HepG2 (cell line): Measurements from ENCODE around the gene SURF2. TPM values are rescaled to one million over a fixed set of nuclear protein-coding genes. Genes with fewer than 3 reads are reported as not detected.

ENCODE experiments used
- ESRRA ChIP-seq: sonication (generic); formaldehyde crosslinking; IDR thresholded peaks from 2 replicates; pipeline ENCODE4 v1.5.1; 2020; ENCODE audit warnings: mild to moderate bottlenecking, low read depth, missing genetic modification reagents
- HOXD1 ChIP-seq: sonication (generic); formaldehyde crosslinking; IDR thresholded peaks from 2 replicates; pipeline ENCODE4 v1.5.0; 2020; ENCODE audit warnings: missing genetic modification reagents
- KMT2B ChIP-seq: IDR thresholded peaks from 2 replicates; pipeline ENCODE4 v1.6.1; 2016; ENCODE audit warnings: missing genetic modification reagents, missing compliant biosample characterization
- RBM22 ChIP-seq: fragments of 200-400 bp; formaldehyde crosslinking; optimal IDR thresholded peaks from 2 replicates; pipeline ENCODE3; 2017; ENCODE audit warnings: mild to moderate bottlenecking, low read length, moderate library complexity
- SP140L ChIP-seq: sonication (generic); formaldehyde crosslinking; IDR thresholded peaks from 2 replicates; pipeline ENCODE4 v1.4.0; 2020; ENCODE audit warnings: missing genetic modification reagents, borderline replicate concordance
- TRIM22 ChIP-seq: fragments of 450-650 bp; IDR thresholded peaks from 2 replicates; pipeline ENCODE4 v1.6.1; 2017
- U2AF1 ChIP-seq: fragments of 200-400 bp; formaldehyde crosslinking; optimal IDR thresholded peaks from 2 replicates; pipeline ENCODE3; 2017; ENCODE audit warnings: mild to moderate bottlenecking, low read depth, low read length
- XRCC5 ChIP-seq: fragments of 200-400 bp; formaldehyde crosslinking; optimal IDR thresholded peaks from 2 replicates; pipeline ENCODE3; 2017; ENCODE audit warnings: mild to moderate bottlenecking, low read length
- ZNF235 ChIP-seq: sonication (generic); formaldehyde crosslinking; IDR thresholded peaks from 2 replicates; pipeline ENCODE4 v1.8.1; 2023; ENCODE audit warnings: mild to moderate bottlenecking, missing genetic modification reagents, borderline replicate concordance
- ZNF256 ChIP-seq: sonication (generic); formaldehyde crosslinking; conservative IDR thresholded peaks from 2 replicates; pipeline ENCODE4 v1.4.0; 2020; ENCODE audit warnings: missing genetic modification reagents
- ZNF557 ChIP-seq: sonication (generic); formaldehyde crosslinking; IDR thresholded peaks from 2 replicates; pipeline ENCODE4 v1.4.0; 2020; ENCODE audit warnings: missing genetic modification reagents
- polyA plus RNA-seq, 8 experiments: library from polyadenylated mRNA; depleted of rRNA in 3 of 8; stranded (reverse) in 7 of 8; unstranded in 1 of 8; fragments of >200 nt; fragmentation: Illumina TruSeq in 4 of 8; extraction: Trizol in 4 of 8; gene quantifications; 2 replicates each; pipeline versions ENCODE4 v1.2.1 to v1.2.3, GENCODE V29; 2011 to 2016; ENCODE audit warnings: low read depth in 4 of 8, missing spikeins in 1 of 8, mixed read lengths in 1 of 8; ENCODE audit not compliant: insufficient read depth in 1 of 8
- total RNA-seq, 5 experiments: library from RNA; depleted of rRNA; stranded (reverse); fragments of >200 nt; fragmentation: Illumina TruSeq; extraction: Trizol; gene quantifications; 2 replicates each; pipeline ENCODE4 v1.2.3, GENCODE V29; 2016; ENCODE audit warnings: low read depth in 1 of 5
- TF ChIP-seq, protein P1 (sequence below): sonication (generic); formaldehyde crosslinking; IDR thresholded peaks from one replicate; pipeline ENCODE4 v1.5.1; 2020; ENCODE audit warnings: mild to moderate bottlenecking, missing genetic modification reagents; ENCODE audit errors: not compliant biosample characterization
- TF ChIP-seq, protein P2 (sequence below): sonication (generic); formaldehyde crosslinking; IDR thresholded peaks from 2 replicates; pipeline ENCODE4 v1.8.1; 2023; ENCODE audit warnings: mild to moderate bottlenecking, moderate library complexity, missing genetic modification reagents
- TF ChIP-seq, protein P3 (sequence below): IDR thresholded peaks from 2 replicates; pipeline ENCODE4 v1.6.1; 2016; ENCODE audit warnings: missing biosample characterization, missing genetic modification reagents, low read depth
- TF ChIP-seq, protein P4 (sequence below): sonication (generic); formaldehyde crosslinking; IDR thresholded peaks from 2 replicates; pipeline ENCODE4 v1.8.0; 2022; ENCODE audit warnings: missing genetic modification reagents, mild to moderate bottlenecking, inconsistent platforms, borderline replicate concordance

Gene SURF2
- total and polyA plus RNA-seq, 2 of the 13 experiments (the other 11 are each of a cell fraction or from before 2014, with no cell fraction given): 6.3 to 13.6 TPM

DNA sequence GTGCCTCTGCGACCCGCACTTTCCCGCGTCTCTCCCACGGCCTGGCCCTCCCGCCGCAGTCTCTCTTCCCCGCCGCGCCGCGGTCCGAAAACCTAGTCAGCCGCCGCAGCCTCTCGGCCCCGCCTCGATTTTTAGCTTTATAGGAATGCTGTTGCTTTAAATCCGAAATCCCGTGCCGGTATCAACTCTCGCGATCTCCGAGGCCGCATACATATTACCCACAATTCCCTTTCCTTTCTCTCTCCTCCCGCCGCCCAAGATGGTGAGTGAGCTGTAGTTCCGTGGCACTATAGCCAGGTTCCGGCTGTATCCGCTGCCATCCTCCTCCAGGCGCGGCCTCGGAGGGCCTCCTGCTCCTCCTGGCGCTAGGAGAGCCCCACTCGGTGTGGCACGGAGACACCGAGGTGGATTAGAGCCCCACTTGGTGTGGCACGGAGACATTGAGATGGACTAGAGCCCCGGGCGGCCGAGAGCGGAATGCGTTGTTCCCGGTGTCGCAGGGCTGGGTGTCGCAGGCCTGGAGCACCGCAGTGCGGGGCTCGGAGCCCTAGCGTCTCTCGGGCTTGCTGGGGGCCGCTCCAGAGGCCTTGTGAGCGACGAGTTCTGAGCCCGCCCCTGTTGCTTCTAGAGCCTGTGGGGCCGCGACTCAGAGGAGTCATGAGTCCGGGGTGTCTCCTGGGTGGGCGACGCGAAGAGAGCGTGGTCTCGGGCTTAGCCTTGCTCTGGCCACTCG, 8.2 kb upstream of the SURF2 start, which contains the start of the genes MED22 and RPL7A (continued):
- TF ChIP-seq, protein P1, sequence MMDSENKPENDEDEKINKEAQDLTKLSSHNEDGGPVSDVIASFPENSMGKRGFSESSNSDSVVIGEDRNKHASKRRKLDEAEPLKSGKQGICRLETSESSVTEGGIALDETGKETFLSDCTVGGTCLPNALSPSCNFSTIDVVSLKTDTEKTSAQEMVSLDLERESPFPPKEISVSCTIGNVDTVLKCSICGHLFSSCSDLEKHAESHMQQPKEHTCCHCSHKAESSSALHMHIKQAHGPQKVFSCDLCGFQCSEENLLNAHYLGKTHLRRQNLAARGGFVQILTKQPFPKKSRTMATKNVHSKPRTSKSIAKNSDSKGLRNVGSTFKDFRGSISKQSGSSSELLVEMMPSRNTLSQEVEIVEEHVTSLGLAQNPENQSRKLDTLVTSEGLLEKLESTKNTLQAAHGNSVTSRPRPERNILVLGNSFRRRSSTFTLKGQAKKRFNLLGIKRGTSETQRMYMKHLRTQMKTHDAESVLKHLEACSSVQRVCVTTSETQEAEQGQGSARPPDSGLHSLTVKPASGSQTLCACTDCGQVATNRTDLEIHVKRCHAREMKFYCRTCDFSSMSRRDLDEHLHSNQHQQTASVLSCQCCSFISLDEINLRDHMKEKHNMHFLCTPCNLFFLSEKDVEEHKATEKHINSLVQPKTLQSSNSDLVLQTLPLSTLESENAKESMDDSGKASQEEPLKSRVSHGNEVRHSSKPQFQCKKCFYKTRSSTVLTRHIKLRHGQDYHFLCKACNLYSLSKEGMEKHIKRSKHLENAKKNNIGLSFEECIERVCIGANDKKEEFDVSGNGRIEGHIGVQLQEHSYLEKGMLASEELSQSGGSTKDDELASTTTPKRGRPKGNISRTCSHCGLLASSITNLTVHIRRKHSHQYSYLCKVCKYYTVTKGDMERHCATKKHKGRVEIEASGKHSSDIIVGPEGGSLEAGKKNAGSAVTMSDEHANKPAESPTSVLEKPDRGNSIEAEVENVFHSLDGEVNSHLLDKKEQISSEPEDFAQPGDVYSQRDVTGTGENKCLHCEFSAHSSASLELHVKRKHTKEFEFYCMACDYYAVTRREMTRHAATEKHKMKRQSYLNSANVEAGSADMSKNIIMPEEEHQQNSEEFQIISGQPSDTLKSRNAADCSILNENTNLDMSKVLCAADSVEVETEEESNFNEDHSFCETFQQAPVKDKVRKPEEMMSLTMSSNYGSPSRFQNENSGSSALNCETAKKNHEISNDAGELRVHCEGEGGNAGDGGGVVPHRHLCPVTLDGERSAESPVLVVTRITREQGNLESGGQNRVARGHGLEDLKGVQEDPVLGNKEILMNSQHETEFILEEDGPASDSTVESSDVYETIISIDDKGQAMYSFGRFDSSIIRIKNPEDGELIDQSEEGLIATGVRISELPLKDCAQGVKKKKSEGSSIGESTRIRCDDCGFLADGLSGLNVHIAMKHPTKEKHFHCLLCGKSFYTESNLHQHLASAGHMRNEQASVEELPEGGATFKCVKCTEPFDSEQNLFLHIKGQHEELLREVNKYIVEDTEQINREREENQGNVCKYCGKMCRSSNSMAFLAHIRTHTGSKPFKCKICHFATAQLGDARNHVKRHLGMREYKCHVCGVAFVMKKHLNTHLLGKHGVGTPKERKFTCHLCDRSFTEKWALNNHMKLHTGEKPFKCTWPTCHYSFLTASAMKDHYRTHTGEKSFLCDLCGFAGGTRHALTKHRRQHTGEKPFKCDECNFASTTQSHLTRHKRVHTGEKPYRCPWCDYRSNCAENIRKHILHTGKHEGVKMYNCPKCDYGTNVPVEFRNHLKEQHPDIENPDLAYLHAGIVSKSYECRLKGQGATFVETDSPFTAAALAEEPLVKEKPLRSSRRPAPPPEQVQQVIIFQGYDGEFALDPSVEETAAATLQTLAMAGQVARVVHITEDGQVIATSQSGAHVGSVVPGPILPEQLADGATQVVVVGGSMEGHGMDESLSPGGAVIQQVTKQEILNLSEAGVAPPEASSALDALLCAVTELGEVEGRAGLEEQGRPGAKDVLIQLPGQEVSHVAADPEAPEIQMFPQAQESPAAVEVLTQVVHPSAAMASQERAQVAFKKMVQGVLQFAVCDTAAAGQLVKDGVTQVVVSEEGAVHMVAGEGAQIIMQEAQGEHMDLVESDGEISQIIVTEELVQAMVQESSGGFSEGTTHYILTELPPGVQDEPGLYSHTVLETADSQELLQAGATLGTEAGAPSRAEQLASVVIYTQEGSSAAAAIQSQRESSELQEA: peak; percentile 30
- TF ChIP-seq, protein P2, sequence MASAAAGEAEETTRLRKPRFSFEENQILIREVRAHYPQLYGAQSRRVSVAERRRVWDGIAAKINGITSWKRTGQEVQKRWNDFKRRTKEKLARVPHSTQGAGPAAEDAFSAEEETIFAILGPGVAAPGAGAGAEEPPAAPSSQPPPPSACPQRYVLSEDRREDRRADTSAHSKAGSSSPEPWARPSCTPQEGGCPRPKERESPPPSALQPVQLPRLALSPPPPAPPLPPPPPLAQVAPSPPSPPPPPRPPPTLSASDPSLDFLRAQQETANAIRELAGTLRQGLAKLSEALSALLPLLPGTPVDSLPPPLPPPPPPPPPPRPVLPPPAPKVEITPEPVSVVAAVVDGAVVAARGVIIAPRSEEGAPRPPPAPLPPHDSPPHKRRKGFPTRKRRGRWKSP (CRISPR knock-in tag): peak; percentile 26; the same call in 1 of the 2 replicates
- TF ChIP-seq TRIM22 (no peak), HOXD1 (CRISPR knock-in tag) (peak; percentile 48; the same call in 1 of the 2 replicates), SP140L (CRISPR knock-in tag) (no peak), RBM22 (peak; percentile 93), ESRRA (0 out of 2 replicates have a peak, but pooled peaks have one; percentile 23), ZNF256 (CRISPR knock-in tag) (peak; percentile 75), ZNF557 (CRISPR knock-in tag) (0 out of 2 replicates have a peak, but pooled peaks have one; percentile 80), U2AF1 (peak; percentile 60), KMT2B (CRISPR knock-in tag) (peak; percentile 56; the same call in 1 of the 2 replicates), XRCC5 (peak; percentile 66), ZNF235 (peak; percentile 75)
- TF ChIP-seq, protein P3, sequence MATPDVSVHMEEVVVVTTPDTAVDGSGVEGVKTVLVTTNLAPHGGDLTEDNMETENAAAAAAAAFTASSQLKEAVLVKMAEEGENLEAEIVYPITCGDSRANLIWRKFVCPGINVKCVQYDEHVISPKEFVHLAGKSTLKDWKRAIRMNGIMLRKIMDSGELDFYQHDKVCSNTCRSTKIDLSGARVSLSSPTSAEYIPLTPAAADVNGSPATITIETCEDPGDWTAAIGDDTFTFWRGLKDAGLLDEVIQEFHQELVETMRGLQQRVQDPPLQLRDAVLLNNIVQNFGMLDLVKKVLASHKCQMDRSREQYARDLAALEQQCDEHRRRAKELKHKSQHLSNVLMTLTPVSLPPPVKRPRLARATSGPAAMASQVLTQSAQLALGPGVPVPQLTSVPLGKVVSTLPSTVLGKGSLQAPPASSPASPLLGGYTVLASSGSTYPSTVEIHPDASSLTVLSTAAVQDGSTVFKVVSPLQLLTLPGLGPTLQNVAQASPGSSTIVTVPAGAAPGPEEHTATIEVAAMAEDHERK (CRISPR knock-in tag): no peak
- TF ChIP-seq, protein P4, sequence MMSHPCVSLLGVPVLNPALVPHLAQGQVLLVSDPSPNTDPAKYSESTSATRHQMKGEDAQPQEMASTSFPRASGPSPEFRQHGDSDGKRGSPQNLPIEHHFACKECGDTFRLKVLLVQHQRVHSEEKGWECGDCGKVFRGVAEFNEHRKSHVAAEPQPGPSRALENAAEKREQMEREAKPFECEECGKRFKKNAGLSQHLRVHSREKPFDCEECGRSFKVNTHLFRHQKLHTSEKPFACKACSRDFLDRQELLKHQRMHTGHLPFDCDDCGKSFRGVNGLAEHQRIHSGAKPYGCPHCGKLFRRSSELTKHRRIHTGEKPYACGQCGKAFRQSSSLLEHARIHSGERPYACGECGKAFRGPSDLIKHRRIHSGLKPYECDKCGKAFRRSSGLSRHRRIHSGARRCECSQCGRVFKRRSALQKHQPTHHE (CRISPR knock-in tag): 0 out of 2 replicates have a peak, but pooled peaks have one; percentile 74
